Amniotic stem cell (primary cell): ENCODE measurements around the gene VSIG10L.
A peak's percentile ranks its signal among the peaks of the same experiment; 100 is the strongest.

ENCODE experiments used
- DNase-seq: peaks from one replicate; lab custom pipeline; 2025; lab: John Stamatoyannopoulos, UW

The VSIG10L gene

GRCh38 chr19:51341976-51342580 is at the start of gene VSIG10L:
VSIG10L (minus strand) TSS chr19:51342139; CDS start chr19:51342124, 15 bp downstream.
- DNase-seq, result no peak

DNA sequence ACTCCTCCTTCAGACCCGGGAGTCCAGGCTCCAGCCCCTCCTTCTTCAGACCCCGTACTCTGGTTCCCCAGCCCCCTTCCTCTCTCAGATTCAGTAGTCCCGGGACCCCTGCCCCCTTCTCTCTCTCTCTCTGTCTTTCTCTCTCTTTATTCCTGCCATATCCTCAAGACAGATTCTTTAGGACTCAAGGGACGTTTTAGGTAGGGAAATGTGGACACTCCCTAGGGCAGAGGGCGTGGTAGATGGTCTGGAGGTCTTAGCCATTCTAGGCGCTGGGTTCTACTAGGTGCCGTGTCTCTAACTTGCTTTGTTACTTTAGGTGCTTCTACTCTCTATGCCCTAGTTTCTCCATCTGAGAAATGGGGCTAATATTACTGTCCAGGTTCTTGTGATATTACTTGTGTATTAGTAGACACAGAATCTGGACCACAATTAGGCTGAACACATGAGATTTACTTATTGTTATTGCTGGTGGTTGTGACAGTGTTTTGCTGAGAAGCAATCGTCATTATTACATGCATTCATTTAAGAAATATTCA is 49.2 kb upstream of the VSIG10L start:
- no peak for DNase-seq

DNA sequence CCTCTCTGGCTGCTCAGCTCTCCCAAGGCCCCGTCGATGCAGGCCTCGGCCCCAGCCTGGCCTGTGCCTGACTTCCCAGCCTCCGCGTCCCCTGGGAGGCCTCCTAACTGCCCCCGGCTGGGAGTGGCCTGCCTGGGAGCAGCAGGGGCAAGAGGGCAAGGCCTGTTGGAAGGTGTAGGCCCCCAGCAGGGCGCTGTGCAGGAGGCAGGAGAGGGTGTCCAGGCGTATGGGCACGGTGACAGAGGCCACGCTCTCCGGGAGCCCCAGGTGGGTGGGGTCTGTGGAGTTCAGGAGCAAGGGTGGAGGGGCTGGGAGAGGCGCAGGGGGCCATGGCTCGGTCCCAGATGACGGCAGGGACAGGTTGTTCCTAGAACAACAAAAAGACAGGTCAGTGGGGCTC is 47.2 kb upstream of the VSIG10L start:
- no peak for DNase-seq

GRCh38 chr19:51387924-51388389 is 46.0 kb upstream of the VSIG10L start, which contains the start of gene LIM2:
LIM2 (minus strand) TSS chr19:51387974; CDS start chr19:51387443, 531 bp downstream.
- DNase-seq, result no peak

GRCh38 chr19:51386882-51387520 is 45.1 kb upstream of the VSIG10L start:
- DNase-seq, result no peak

- no peak for DNase-seq
Observed at GRCh38 chr19:51382004-51382403, 40.1 kb upstream of the VSIG10L start.

GRCh38 chr19:51380379-51380778 is 38.4 kb upstream of the VSIG10L start:
- no peak for DNase-seq

- DNase-seq, result no peak
Observed at GRCh38 chr19:51377422-51377821, 35.5 kb upstream of the VSIG10L start.

GRCh38 chr19:51375504-51376221 is 33.7 kb upstream of the VSIG10L start:
- no peak for DNase-seq

DNA sequence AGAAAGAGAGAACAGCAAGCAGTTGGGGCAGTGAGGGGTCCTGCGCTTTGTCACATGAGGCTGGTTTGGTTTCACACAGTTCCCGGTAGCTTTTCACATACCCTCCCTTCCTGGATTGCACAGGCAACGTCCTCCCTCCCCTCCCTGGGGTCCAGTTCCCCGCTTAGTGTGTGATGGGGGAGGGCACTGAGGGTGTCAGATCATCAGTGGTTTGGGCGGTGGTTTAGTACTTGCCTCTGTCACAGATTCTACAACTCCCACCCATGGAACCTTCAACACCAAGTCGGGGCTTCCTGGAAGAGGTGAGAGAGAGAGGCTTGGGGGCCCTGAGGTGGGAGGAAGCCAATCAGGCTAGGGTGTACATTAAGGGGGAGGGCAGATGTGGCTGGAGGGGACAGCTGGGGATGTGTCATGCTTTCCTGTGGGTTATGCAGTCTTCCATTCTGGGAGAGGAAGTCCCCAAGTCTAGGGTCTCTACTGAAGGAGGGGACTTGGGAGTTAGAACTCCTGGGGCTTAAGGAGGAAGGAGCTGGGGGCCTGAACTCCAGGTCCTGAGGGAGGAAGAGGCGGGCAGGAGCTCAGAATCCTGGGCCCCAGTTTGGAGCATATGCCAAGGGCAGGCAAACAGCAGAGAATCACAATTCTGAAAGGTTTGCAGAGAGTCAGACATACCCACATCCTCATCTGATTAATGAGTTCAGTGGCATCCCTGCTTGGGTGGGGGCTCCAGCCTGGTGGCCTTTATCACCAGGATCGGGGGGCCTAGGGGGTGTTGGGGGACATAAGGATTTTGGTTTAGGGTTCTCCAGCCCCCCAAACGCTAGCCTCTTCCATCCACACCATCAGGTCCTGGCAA is 30.9 kb upstream of the VSIG10L start, which contains the start of gene NKG7:
Gene NKG7 (minus strand): TSS at position 6 of the 856 bp plus-strand sequence. CDS start 119 bp downstream, outside the sequence.
- DNase-seq, result no peak

GRCh38 chr19:51372021-51372648 is 30.2 kb upstream of the VSIG10L start:
- no peak for DNase-seq

DNA sequence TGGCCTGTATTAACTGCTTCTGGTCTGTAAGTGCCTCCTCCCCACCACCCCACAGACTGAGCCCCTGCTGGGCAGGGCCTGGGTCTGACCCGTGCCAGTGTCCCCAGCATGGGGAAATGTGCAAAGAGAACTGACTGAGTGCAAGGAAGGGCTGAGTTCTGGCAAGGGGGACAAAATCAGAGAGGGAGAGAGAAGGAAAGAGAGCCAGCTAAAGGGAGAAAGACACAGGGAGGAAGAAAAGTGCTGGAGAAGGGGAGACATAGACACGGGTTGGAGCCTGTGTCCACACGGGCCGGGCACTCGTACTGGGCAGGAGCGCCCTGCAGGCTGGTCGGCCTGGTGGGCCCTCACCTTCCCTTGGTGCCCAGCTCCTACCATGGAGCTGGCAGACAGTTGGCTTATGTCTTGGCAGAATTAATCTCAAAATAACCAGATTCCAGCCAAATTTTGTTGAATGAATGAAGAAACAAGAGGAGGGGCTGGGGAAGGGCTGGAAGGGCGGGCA is 29.3 kb upstream of the VSIG10L start:
- no peak for DNase-seq

GRCh38 chr19:51370230-51370629 is 28.3 kb upstream of the VSIG10L start:
- DNase-seq, result no peak

DNA sequence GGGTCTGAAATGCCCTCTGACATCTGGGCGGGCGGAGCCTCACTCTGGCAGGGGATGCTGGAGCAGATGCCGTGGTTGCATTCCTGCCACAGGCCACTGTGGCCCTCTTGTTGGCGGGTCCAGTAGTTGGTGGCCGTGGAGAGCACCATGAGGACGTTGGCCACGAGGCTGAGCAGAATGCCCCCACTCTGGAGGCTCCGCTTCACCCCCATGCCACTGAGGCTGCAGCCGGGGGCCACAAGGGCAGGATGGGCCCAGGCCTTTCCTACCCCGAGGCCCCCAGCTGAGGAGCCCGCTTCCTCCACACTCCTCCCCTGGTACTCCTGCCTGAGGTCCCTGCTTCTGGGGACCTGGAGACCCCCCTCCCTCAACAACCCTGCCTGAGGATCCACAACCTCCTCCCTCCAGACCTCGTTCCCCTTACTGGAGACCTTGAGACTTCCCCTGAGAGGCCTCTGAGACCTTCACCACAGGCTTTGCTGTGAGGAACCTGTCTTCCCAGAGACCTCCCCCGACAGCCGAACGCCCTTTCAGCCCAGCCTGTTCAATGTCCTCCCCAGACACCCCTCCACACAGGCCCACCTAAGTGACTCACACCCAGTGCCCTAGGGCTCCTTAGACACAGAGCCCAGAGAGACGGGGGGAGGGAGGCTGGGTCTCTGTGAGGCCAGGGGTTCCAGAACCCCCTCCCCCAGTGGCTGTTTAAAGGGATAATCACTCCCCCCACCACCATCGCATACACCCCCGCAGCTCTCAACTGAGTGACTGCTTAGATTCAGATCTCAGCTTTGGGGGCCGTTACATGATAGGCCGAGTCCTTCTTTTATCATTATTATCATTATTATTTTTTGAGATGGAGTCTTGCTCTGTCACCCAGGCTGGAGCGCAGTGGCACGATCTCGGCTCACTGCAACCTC is 26.7 kb upstream of the VSIG10L start, which contains the start of gene CLDND2:
Gene CLDND2 (minus strand): TSS at position 638 of the 917 bp plus-strand sequence. CDS start 426 bp downstream, at position 212.
- no peak for DNase-seq

- peak; percentile 92 for DNase-seq
Observed at GRCh38 chr19:51367565-51368365, 25.8 kb upstream of the VSIG10L start.

- no peak for DNase-seq
Observed at GRCh38 chr19:51367255-51367564, 25.3 kb upstream of the VSIG10L start.

DNA sequence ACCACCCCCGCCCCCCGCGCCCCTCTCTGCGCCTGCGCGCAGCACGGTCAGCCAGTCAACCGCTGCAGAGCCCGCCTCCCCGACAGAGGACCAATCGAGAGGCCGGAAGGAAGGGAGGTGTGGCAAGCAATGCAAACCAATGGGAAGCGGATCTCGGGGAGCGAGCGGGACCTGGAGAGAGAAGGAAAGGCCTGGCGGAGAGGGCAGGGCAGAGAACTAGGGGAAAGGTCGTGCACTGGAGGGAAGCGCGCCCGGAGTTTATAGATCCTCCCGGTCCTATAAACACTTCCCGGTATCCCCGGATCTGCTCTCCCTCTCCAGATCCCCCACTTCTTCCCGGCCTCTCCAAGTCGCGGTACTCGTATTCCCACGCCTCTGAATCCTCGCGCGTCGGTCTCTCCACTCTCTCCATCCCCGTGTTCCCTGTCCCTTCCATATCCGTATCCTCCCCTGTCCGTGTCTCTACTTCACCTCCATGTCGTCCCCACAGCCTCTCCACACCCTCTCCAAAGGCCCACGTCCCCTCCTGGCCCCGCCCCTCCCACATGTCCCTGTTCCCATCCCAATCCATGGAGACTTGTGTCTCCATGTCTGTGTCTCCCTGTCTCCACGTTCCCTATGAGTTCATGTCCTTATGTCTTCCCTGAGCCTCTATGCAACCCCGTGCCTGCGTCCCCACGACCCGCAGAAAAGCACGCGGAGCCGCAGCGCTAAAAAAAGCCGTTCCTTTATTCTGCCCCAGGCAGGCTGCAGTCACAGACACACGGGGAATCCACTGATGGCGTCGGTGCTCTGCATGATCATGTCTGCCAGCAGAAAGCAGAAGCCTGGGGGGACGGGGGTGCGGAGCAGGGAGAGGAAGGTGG is 24.7 kb upstream of the VSIG10L start:
- peak; percentile 94 for DNase-seq

DNA sequence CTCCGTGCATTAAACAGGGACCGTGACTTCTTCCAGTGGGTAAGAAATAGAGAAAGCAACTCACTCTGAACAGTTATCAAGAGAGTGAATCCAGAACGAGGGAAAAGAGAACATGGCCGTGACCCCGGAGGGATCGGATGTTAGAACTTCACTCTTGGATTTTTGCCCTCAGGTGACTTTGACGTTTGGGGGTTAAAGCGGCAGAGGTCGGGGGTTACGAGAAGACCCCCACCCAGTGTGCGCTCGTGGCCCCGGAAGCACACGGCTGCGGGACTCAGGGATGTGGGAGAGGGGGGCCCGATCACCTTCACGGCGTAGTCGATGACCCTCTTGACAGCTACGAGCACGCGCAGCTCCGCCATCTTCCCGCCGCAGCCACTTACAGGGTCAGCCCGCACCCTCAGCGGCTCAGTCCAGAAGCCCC is 24.0 kb upstream of the VSIG10L start, which contains the start of gene ETFB:
Gene ETFB (minus strand): TSS at position 424 of the 424 bp plus-strand sequence. CDS start 62 bp downstream, at position 362.
- no peak for DNase-seq
